ENCODE data around the gene WT1.
"Not testable (repeated sequence)": the region's sequence is repeated elsewhere in the genome, so short reads cannot be mapped to it uniquely, and the experiment has no call there.

The WT1 gene

DNA sequence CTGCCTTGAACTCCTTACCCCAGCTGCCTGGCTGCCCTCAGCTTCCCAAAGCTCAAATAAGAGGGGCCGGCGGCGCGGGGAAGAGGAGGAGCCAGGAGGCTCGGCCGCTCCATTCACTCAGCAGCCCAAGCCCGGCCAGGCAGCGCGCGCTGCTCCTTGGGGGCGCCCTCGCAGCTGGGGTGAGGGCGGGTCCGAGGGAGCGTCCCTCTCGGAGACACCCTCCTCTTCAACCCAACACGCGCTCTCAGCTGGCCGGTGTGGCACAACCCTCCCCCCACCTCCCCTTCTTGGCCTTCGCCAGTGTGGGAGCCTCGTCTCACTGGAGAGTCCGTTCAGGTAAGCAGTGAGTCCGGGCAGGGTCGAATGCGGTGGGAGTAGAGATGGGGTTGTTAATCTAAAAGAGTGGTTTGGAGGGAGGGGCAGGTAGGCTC, at the start of gene WT1:
WT1 (minus strand) TSS at position 29 of the 431 bp plus-strand sequence.
- DNase-seq: peak; percentile 23

DNA sequence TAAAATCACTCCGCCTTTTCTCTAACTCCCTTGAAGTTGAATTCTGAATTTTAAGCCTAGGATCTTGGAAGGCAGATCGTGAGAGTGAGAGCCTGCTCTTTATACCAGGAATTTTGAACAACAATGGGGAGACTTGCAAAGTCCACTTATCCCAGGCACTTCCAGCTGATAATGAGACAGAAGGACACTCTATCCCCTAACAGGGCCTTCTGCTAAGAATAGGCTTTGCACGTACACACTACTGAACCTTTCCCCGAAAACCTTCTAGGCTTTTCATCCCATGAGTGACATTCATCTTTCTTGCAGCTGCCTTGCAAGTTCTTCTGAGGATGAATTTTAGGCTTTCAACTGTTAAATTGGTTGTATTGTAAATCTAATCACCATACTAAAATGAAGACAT, 44.0 kb upstream of the WT1 start:
- no peak for DNase-seq

DNA sequence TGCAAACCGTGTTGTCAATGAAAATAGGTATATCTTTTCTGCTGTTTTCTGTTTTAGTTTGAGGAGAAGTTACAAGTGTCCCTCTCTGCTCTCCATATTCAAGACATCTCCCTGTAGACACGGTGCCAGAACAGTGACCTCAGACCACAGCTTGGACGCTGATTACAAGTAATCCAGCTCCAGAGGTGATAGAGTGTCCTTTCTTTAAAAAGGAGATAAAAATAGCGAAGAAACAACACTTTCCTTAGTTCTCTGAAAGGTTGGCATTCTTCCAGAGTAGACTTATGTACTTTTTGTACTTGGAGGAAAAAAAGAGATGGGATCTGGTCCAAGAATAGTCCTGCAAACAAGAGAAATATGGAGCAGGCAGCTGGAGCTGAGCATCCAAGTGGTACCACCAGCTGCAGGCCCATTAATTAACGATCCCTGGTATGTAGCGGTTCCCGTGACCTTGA, 43.0 kb upstream of the WT1 start:
- DNase-seq: no peak

DNA sequence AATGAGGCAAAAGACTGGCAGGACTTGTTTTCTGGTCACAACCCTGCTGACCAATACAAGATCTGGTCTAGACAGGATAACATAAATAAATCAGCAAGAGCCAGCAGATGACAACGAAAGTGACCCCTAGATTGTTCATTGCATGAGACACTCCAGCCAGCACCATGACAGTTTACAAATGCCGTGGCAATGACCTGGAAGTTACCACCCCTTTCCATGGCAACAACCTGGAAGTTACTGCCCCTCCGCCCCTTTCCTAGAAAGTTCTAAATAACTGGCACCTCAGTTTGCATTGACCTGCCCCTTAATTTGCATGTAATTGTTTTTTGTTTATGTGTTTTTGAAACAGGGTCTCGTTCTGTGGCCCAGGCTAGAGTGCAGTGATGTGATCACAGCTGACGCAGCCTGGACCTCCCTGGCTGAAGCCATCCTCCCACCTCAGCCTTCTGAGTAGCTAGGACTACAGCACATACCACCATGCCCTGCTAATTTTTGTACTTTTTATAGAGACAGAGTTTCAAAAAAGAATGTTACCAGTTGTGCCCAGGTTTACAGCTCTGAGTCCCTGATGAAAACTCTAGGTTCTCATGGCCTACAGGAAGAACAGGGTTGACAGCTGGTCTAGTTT, 38.1 kb upstream of the WT1 start:
- DNase-seq: no peak

DNA sequence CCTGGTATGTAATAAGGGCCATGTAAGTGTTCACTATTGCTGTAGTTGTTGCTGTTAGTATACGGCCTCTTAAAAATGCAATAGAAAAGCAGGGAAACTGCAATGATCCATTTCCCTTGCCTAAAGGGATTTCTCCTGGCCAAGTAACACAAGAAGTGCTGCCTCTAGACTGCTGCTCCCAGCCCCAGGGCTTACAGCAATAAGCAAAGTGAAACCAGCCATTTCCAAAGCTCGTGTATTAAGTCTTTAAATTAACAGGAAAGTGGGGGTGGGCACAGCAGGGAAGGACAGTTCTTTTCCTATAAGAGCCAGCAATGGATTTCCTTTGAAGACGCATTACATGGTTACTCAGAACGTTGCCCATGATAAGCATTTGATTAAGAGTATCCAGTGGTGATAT, 36.9 kb upstream of the WT1 start:
- no peak for DNase-seq

DNA sequence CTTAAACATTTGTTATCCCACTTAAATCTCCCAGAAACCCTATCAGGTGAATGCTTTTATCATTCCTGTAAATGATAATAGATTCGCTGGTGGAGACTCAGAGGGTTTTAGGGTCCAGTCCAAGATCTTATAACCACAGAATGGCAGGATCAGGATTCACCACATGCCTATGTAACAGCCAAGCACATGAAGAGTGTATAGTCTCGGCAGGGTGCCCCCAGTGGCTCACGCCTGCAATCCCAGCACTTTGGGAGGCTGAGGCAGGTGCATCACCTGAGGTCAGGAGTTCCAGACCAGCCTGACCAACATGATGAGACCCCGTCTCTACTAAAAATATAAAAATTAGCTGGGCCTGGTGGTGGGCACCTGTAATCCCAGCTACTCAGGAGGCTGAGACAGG, 36.2 kb upstream of the WT1 start:
- not testable (repeated sequence) for DNase-seq

DNA sequence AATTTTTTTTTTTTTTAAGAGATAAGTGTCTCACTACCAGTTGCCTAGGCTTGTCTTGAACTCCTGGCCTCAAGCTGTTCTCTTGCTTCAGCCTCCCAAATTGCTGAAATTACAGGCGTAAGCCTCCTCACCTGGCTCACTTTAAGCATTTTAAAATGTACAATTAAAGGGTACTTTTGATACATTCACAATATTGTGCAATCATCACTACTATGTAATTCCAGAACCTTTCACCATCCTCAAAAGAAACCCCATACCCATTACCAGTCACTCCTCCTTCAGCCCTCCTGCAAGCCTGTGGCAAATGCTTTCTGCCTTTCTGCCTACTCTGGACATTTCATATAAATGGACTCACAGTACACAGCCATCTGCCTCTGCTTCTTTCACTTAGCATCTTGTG, 34.5 kb upstream of the WT1 start:
- no peak for DNase-seq

DNA sequence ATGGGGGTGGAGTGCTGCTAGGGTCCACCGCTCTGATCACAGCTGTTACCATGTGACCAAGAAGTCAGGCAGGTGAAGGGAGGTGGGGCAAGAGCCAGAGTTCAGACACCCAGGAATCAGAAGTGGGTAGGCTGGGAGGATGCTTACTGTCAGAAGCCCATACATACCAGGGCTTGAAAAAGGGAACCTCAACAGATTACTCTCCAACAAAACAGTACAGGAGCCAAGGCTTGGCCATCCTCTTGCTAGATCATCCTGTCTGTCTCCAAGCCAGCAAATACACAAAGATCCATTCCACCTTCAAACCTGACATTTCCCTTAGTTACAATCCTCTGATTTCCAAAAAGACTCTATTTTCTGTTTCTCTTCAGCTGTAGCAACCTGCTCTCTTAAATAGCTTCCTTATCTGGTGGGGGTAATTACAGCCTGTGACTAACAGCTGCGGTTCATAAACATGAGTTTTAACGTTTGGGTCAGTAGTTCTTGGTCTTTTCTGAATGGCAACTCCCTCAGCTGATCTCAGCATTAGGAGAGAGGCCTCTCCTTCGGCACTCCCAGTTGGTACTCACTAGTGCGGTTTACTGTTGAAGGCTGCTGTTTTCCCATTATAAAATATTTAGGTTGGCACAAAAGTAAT, 31.1 kb upstream of the WT1 start:
- DNase-seq: no peak

DNA sequence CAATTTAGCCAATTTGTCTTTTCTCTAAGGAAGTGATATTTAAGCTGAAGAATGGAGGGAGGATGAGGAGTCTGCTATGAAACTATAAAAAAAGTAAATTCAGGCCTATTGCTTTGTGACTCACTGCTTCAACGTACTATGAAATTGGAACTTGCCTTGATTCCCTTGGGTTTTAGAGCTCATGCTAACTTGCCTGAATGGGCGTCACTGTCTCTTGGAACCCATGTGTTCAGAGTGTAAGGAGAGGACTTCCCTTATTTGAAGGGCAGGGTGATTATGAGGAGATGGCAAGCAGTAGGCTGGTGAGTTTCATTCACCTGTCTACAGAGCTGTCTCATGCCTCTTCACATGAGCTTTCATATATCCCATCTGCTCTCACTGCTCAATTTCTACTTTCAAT, 28.7 kb upstream of the WT1 start:
- no peak for DNase-seq

DNA sequence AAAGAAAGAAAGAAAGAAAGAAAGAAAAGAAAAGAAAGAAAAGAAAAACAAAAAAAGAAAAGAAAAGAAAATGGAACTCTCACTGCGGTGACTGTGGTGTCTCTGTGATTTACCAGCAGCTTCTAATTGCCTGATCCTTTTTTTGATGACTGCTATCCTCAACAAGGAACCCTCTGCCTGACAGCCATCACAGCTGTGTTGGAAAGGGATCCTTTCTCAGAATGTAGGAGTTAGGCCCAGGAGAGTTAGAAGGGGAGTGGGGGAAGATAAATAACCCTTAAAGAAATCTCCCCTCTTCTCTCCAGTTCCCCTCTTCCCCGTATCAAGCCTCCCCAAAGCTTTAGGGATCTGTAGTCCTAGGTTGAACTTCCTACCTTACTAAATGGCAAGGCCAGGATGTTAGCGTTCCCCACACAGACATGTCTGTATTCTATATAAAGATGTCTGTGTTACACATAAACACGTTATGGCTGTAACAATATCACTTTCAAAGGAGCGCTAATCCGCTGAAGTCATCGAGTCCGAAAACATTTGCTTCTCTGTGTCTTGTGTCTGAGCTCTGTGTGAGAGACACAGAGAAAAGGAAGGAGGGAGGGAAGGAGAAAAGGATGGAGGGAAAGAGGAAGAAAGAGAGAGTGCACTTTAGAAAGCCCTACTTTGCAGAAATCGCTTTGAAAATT, 26.8 kb upstream of the WT1 start:
- no peak for DNase-seq

DNA sequence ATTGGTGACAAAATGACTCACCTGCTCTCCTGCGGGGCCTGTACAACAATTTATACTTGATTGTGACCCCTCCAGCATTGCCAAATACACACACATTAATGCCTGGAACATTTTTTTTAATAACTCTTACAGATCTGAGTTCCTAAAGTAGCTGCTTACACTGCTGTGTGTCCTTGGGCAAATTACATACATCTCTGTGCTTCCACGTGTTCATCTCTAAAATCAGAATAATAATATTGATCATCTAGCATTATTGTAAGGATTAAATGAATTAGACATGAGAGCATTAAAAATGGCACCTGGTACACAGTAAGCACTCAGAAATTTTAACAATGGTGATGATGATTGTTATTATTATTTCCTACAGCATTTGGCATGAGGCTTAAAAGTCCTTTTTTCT, 21.5 kb upstream of the WT1 start:
- DNase-seq: no peak

DNA sequence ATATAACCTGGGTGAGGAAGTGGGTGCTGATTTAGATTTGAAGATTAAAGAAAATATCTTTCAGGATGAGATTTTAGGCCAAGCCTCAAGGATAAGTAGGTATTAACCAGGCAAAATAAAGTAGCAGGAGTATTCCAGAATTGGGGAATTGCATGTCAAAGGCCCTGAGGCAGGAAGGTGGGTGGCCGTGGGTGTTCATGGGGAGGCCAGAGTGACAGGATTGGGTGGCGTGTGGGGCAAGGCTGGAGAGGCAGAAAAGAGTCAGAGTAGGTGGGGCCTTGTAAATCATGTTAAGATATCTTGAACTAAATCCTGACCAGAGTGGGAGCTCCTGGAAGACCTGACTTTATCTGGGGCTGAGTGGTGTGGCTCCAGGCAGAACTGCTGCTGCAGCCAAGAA, 19.7 kb upstream of the WT1 start:
- no peak for DNase-seq

DNA sequence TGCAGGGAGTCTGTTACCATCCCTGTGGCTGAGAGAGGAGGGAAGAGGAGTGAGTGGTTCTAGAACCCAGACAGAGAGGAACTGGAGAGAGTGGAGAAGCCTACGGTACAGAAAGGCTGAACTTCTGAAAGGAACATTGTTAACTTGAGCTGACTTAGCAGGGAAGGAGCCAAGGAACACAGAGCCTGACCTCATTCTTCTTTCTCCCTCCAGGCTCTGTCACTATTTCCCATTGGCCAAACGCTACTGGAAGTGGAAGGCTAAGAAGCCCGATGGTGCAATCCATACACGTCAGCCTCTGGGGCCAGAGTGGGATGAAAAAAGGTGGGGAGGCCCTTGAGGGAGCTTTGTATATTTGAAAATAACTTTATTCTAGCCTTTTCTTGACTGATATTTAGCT, 16.5 kb upstream of the WT1 start:
- no peak for DNase-seq

DNA sequence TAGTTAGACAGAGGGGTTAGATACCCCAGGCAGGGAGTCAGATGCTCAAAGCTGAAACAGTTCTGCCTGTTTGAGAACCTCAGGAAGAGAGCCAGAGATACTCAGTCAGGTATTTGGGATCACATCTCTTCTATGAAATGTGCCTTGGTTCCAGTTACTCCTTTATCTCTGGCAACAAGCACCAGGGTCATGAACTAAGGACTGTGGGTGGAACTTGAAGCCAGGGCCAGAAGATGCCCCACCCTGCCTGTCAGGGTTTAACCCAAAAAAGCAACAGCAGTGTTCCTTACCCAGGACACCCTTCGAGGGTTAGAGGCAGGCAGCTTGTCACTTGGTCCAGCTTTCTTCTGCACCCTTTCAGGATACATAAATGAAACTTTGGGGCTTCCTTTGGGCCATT, 15.0 kb upstream of the WT1 start:
- DNase-seq: no peak

DNA sequence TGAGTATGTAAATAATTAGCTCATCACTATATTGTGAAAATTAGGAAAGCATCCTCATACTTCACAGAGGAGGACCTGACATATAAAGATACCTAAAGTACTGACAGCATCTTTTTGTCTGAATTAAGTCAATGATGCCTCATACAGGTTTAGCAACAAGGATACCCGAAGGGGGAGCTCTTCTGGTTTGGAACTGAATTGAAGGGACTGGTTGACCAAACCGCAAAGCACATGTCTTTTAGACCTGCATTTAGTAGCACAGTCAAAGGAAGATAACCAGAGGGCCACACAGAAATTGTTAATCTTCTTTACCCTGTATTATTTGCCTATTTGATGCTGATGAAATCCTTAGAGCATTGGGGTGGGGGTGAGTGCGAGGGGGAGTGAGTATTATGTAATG, 12.9 kb upstream of the WT1 start:
- DNase-seq: peak; percentile 54

DNA sequence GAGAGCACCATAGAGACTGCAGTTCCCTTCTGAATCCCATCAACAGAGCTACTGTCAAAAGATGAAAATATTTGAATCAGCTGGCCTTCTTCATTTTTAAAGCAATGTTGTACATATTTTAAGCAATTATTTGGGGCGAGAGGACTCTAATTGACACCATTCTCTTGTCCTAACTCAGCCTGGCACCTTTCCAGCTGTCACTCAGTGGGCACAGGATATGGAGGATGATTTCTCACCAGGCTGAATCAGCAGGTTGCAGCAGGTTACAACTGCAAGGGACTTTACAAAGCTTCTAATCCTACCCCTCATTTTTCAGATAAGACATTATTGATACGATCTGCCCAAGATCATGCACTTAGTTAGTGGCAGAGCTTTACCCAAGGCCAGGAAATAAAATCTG, 11.9 kb upstream of the WT1 start:
- DNase-seq: no peak

DNA sequence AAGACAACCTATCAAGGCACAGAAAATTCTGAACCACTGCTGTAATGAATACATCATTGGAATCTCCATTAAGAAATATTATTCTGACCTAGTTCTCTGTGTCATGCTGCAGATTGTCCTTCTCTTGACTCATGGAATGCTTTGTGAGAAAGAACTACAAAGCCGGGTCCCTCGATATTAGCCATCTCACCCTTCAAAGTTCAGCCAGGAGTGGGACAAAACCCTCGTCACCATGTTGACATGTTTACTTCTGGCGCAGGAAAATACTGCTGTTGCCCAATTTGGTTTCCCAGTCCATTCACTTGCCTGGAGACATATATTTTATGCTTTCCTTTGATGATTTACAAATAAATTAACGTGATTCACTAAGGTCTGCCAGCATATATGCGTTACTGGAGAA, 10.9 kb upstream of the WT1 start:
- DNase-seq: no peak

DNA sequence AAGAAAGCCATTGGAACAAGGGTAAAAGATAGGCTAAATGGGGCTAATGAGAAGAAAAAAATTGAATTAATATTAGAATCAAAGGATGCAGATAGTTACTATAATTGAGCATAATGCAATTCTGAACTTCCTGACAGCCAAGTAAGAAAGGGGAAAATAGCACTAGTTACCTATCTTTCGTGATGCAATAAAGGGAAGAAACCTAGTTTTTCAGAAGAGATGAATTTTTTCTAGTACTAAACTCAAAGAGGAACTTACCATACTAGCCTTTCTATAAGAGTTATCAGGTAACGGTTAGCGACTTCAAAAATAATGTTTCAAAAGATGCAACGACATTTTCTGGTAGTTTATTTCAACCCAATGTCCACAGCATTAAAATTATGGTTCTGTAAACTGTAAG, 8.8 kb upstream of the WT1 start:
- no peak for DNase-seq

DNA sequence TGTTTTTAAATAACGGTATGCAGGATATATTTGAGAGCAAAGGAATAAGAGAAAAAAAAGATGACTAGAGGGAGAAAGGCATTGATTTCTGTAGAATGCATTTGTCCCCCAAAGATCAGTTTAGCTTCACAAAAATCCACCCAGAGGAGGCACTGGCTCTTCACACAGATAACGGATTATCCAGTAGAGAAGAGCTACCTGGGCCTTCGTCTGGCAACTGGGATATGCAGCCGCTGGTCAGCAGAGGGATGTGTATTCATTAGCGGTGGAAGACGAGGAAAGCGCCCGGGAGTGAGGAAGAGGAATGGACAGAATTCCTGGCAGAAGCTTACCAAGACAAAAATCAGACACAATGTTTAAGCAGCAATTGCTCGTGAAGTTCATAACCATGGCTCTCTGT, 5.6 kb upstream of the WT1 start:
- no peak for DNase-seq

DNA sequence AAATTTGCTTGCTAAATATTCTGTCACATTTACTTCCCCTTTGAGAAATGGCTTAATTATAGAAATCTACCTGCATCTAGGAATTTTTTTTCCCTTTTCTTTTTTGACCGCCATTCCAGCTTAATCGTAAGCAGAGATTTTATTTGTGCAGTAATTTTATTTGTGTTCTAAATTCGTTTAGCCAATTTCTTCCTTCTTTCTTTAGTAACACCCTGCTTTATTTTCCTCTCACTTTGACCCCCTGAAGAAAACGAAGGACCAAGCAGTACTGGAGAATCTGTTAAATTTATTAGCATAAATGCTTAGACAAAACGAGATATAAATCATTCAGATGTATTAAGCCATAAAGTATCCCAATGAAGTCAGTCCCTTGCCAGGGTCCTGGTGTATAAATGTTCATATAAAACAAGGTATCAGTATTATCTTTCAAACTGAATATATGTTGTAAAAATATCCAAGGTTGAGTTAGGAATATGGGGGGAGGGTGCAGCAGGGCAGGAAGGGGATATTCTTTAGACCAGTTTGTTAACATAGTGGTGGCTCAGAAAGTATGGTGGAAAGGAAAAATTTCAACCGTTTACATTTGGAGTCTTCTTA, 5.1 kb upstream of the WT1 start:
- no peak for DNase-seq

DNA sequence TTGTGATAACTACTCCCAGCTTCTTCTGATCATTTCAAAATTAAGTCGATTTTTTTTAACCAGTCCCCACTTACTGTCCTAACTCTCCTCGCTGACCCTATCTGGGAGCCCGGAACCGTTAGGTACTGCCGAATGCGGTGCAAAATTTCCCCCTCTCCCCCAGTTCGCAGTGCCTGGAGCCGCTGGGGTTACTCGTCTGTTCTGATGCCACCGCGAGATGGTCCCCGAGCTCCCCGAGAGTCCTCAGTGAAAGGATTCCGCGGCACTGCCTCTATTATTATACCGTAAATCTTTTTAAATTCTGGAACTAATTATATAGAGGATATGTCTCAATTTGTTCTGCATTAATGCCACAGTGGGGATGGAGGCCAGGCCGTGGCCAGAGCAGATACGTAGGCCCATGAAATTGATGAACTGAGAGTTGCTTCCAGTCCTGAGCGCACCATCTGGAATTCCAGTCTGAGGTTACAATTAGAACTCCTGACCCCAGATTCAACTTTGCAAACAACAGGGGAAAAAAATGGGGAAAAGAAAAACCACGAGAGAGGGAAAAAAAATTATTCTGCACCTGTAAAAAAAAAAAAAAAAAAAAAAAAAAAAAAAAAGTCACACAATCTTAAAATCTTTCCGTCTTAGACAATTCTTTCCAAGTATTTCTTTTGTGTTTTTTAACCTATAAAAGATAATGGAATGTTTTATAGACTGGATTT, 4.3 kb upstream of the WT1 start:
- no peak for DNase-seq

DNA sequence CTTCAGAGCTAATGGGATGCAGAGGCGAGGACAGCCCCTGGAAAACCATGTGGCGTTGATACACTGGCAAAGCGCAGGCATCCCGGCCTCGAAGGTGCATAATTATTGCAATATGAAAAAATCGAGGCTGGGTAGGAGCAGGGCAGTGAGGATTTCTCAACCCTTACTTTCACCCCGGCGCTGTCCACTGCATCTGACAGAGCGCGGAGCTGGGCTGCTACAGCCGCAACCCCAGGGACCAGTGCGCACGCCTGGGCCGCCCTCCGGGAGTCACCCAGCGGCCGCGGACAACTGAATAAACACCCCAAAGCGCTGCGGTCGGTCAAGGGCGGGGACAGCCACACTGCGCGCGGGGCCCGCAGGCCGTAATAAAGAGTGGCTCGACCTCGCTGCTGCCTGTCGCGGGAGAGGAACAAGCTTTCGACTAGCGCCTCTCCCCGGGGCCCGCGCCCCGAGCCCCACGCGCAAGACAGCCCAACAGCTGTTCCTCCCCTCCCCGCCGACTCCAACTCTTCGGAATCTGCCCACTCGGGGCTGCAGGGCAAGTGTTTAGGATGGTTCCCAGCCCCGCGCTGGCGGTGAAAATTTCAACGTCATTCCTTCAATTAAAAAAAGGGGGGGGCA, 3.6 kb upstream of the WT1 start:
- DNase-seq: no peak

DNA sequence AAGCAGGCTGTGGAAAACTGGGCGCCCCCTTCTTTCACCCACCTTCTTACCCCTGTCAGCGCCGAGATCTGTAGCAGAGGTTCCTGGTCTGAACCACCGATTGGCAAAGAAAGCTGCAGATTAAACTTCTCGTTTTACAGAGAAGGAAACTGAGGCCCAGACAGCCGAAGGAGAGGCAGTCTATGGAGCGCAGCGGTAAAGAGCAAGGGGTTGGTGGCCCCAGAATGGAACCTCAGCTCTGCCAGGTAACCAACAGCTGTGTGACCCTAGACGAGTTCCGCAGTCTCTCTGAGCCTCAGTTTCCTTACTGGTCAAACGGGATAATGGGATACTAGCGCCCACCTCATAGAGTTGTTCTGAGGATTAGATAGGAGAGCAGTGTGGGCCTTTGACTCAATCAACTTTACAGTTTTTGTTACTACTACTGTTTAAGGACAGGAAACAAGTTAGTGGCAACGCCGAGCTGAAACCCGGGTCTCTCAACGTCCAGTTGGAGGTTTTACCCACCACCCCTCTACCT, 3.1 kb upstream of the WT1 start:
- no peak for DNase-seq

Data from NCI-H82 (cell line).